ENCODE data around the gene BTBD10. TPM values are rescaled to one million over a fixed set of nuclear protein-coding genes. Genes with fewer than 3 reads are reported as not detected.

Gene BTBD10
- total RNA-seq, 1 donor from 2014 or later = 24.7 TPM

- Mint-ChIP-seq H3K4me1 (ENCODE audit: unreplicated experiment) (no peaks in the 10 kb centered on the region), H3K27ac (no peak overlapping the region), H3K27me3 (no peaks in the 10 kb centered on the region), H3K36me3 (peaks cover 20% of the 10 kb centered on the region), H3K9me3 (no peaks in the 10 kb centered on the region), H3K4me3 (no peak overlapping the region)
- TF ChIP-seq, protein P1, sequence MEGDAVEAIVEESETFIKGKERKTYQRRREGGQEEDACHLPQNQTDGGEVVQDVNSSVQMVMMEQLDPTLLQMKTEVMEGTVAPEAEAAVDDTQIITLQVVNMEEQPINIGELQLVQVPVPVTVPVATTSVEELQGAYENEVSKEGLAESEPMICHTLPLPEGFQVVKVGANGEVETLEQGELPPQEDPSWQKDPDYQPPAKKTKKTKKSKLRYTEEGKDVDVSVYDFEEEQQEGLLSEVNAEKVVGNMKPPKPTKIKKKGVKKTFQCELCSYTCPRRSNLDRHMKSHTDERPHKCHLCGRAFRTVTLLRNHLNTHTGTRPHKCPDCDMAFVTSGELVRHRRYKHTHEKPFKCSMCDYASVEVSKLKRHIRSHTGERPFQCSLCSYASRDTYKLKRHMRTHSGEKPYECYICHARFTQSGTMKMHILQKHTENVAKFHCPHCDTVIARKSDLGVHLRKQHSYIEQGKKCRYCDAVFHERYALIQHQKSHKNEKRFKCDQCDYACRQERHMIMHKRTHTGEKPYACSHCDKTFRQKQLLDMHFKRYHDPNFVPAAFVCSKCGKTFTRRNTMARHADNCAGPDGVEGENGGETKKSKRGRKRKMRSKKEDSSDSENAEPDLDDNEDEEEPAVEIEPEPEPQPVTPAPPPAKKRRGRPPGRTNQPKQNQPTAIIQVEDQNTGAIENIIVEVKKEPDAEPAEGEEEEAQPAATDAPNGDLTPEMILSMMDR (conservative IDR thresholded peaks at IDR 0.05) = no peak
- no peak for DNase-seq (ENCODE audit: extremely low spot score, unreplicated experiment)
These were observed 80.3 kb downstream of the BTBD10 start for GRCh38 chr11:13382751-13383150.

- Mint-ChIP-seq H3K9me3 (no peaks in the 10 kb centered on the region), H3K27ac (no peak overlapping the region), H3K4me1 (ENCODE audit: unreplicated experiment) (peaks cover 5% of the 10 kb centered on the region), H3K36me3 (peaks cover 25% of the 10 kb centered on the region), H3K27me3 (no peaks in the 10 kb centered on the region), H3K4me3 (no peak overlapping the region)
- TF ChIP-seq, protein P1 (conservative IDR thresholded peaks at IDR 0.05) = no peak
- no peak for DNase-seq (ENCODE audit: extremely low spot score, unreplicated experiment)
These were observed 82.3 kb downstream of the BTBD10 start for GRCh38 chr11:13380731-13381130.

- Mint-ChIP-seq H3K4me1 (ENCODE audit: unreplicated experiment) (peaks cover 18% of the 10 kb centered on the region), H3K4me3 (no peak overlapping the region), H3K27ac (no peak overlapping the region), H3K36me3 (peaks cover 35% of the 10 kb centered on the region), H3K27me3 (no peaks in the 10 kb centered on the region), H3K9me3 (no peaks in the 10 kb centered on the region)
- DNase-seq (ENCODE audit: extremely low spot score, unreplicated experiment) = no peak
- TF ChIP-seq, protein P1 (conservative IDR thresholded peaks at IDR 0.05) = no peak
These were observed 84.7 kb downstream of the BTBD10 start for GRCh38 chr11:13378316-13378715.

- peaks cover 18% of the 10 kb centered on the region for H3K4me1 Mint-ChIP-seq (ENCODE audit: unreplicated experiment)
- H3K27me3 Mint-ChIP-seq = no peaks in the 10 kb centered on the region
- TF ChIP-seq, protein P1 (conservative IDR thresholded peaks at IDR 0.05) = no peak
- peak overlapping the region; percentile 63 for H3K27ac Mint-ChIP-seq
- no peak for DNase-seq (ENCODE audit: extremely low spot score, unreplicated experiment)
- no peaks in the 10 kb centered on the region for H3K9me3 Mint-ChIP-seq
- H3K36me3 Mint-ChIP-seq = peaks cover 27% of the 10 kb centered on the region
- H3K4me3 Mint-ChIP-seq = no peak overlapping the region
These were observed 86.2 kb downstream of the BTBD10 start for GRCh38 chr11:13376838-13377237.

DNA sequence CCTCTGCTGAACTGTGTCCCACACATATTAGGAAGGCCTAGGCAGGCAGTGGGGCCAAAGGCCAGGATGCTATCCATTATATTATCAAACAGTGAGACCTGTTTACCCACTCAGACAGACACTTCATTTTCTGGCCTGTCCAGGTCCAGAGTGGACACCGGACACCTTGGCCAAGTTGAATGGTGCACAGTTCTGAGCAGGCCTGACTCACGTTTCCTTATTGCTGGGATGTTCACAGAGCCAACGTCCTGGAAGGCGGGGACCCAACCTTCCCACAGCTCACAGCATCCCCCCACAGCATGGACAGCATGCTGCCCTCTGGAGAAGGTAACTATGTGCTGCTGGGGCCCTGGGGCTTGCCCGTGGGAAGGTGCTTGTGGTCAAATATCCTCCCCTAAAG, 86.6 kb downstream of the BTBD10 start:
- H3K4me1 Mint-ChIP-seq (ENCODE audit: unreplicated experiment) = peaks cover 18% of the 10 kb centered on the region
- H3K36me3 Mint-ChIP-seq = peaks cover 24% of the 10 kb centered on the region
- no peaks in the 10 kb centered on the region for H3K9me3 Mint-ChIP-seq
- no peak overlapping the region for H3K27ac Mint-ChIP-seq
- no peaks in the 10 kb centered on the region for H3K27me3 Mint-ChIP-seq
- TF ChIP-seq, protein P1 (conservative IDR thresholded peaks at IDR 0.05) = no peak
- no peak overlapping the region for H3K4me3 Mint-ChIP-seq
- no peak for DNase-seq (ENCODE audit: extremely low spot score, unreplicated experiment)

DNA sequence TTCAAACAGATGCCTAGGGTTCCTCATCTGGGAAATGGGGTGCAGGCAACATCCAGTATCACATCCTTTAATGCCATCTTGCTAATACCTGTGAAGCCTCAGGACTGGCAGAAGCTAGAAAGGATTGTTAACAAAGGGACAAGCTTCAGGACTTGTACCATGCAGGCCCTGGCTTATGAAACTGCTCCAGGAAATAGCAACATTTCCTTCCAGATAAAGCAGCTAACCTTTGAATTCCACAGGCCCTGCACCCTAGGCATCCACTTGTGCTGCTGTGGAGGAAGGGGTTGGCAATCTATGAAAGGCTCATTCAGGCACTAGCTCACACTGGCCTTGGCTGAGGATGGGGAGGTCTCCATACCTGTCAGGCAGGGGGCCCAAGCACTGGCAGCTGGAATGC, 87.2 kb downstream of the BTBD10 start:
- Mint-ChIP-seq H3K9me3 (no peaks in the 10 kb centered on the region), H3K36me3 (peaks cover 20% of the 10 kb centered on the region)
- DNase-seq (ENCODE audit: extremely low spot score, unreplicated experiment) = no peak

More for the DNA sequence above, 87.2 kb downstream of the BTBD10 start:
- no peaks in the 10 kb centered on the region for H3K27me3 Mint-ChIP-seq
- peaks cover 18% of the 10 kb centered on the region for H3K4me1 Mint-ChIP-seq (ENCODE audit: unreplicated experiment)
- H3K4me3 Mint-ChIP-seq = no peak overlapping the region
- no peak overlapping the region for H3K27ac Mint-ChIP-seq
- TF ChIP-seq, protein P1 (conservative IDR thresholded peaks at IDR 0.05) = no peak
